GM18511 (cell line): ENCODE results near the gene GABPB2.

Experiments
- ATAC-seq: cut with Tn5 transposase; IDR thresholded peaks from one replicate; pipeline ENCODE4 v1.9.1; 2021; ENCODE audit warnings: mild to moderate bottlenecking, moderate library complexity; ENCODE audit not compliant: unreplicated experiment

Gene GABPB2

GRCh38 chr1:151131701-151132334, 61.3 kb downstream of the GABPB2 start:
- no peak for ATAC-seq

GRCh38 chr1:151132335-151133017, 61.9 kb downstream of the GABPB2 start:
- ATAC-seq, result no peak

GRCh38 chr1:151133018-151133806, 62.7 kb downstream of the GABPB2 start:
- ATAC-seq, result no peak

- no peak for ATAC-seq
Measured at GRCh38 chr1:151134396-151134795, 63.8 kb downstream of the GABPB2 start.

- no peak for ATAC-seq
Measured at GRCh38 chr1:151134991-151135390, 64.4 kb downstream of the GABPB2 start.

GRCh38 chr1:151135433-151136385, 65.1 kb downstream of the GABPB2 start:
- ATAC-seq, result no peak

GRCh38 chr1:151137789-151138188, 67.2 kb downstream of the GABPB2 start:
- no peak for ATAC-seq

- no peak for ATAC-seq
Measured at GRCh38 chr1:151142411-151143056, 72.0 kb downstream of the GABPB2 start.

- no peak for ATAC-seq
Measured at GRCh38 chr1:151143057-151143435, 72.5 kb downstream of the GABPB2 start.

GRCh38 chr1:151143986-151144385, 73.4 kb downstream of the GABPB2 start:
- ATAC-seq, result no peak

- no peak for ATAC-seq
Measured at GRCh38 chr1:151144474-151145303, 74.1 kb downstream of the GABPB2 start.

- ATAC-seq, result no peak
Measured at GRCh38 chr1:151145304-151146071, 74.9 kb downstream of the GABPB2 start.

- ATAC-seq, result peak; percentile 15
Measured at GRCh38 chr1:151146072-151146411, 75.5 kb downstream of the GABPB2 start.

GRCh38 chr1:151146412-151147131, 76.0 kb downstream of the GABPB2 start, which contains the start of gene SEMA6C:
SEMA6C (minus strand) TSS chr1:151146631; CDS start chr1:151142621, 4,010 bp downstream.
- ATAC-seq, result peak; percentile 99

GRCh38 chr1:151147132-151147503, 76.6 kb downstream of the GABPB2 start:
- ATAC-seq, result no peak

GRCh38 chr1:151147665-151148064, 77.1 kb downstream of the GABPB2 start:
- ATAC-seq, result no peak

- ATAC-seq, result peak; percentile 80
Measured at GRCh38 chr1:151156515-151156819, 85.9 kb downstream of the GABPB2 start, which contains the start of gene TNFAIP8L2. TNFAIP8L2 (plus strand) TSS chr1:151156649; CDS start chr1:151158698, 2,049 bp downstream.

GRCh38 chr1:151157067-151157531, 86.5 kb downstream of the GABPB2 start:
- peak; percentile 42 for ATAC-seq
